CD8-positive, alpha-beta memory T cell (primary cell): ENCODE measurements around the gene NCAM1. TPM values are rescaled to one million over a fixed set of nuclear protein-coding genes. Genes with fewer than 3 reads are reported as not detected.

ENCODE experiments used
- CTCF ChIA-PET: fragments of 350-600 bp; sonication (Branson Sonifier 250); formaldehyde crosslinking; loops from one replicate; lab custom pipeline; 2021; ENCODE audit warnings: antibody characterized with exemption; lab: Charles Lee
- POLR2A ChIA-PET: fragments of 350-600 bp; sonication (Branson Sonifier 250); formaldehyde crosslinking; loops from one replicate; lab custom pipeline; 2021; ENCODE audit warnings: antibody characterized with exemption; lab: Charles Lee
- DNase-seq, 5 donors: peaks; one replicate each; pipeline versions ENCODE4 v3.0.0 to v3.0.0-alpha.2; 2020 to 2022; ENCODE audit warnings: mixed read lengths in 1 of 5
- H3K27ac ChIP-seq: one replicate; pipeline ENCODE4 v1.7.0; 2013; ENCODE audit warnings: low read depth, mild to moderate bottlenecking, low read length, moderate library complexity
- H3K27me3 ChIP-seq: 2 replicates; pipeline ENCODE4 v1.7.0; 2013; ENCODE audit warnings: low read length, mild to moderate bottlenecking; ENCODE audit not compliant: insufficient read depth, poor library complexity, severe bottlenecking
- H3K36me3 ChIP-seq: 2 replicates; pipeline ENCODE4 v1.7.0; 2013; ENCODE audit warnings: mild to moderate bottlenecking, low read length, moderate library complexity; ENCODE audit not compliant: insufficient read depth
- H3K4me1 ChIP-seq: 2 replicates; pipeline ENCODE4 v1.7.0; 2013; ENCODE audit warnings: mild to moderate bottlenecking, low read length, moderate library complexity; ENCODE audit not compliant: insufficient read depth
- H3K4me3 ChIP-seq: 2 replicates; pipeline ENCODE4 v1.7.0; 2013; ENCODE audit warnings: mild to moderate bottlenecking, low read length
- H3K9me3 ChIP-seq: 2 replicates; pipeline ENCODE4 v1.7.0; 2013; ENCODE audit warnings: mild to moderate bottlenecking, low read length
- H3K27ac Mint-ChIP-seq, 8 donors: one replicate each; pipeline ENCODE4 v1.8.0; 2020 to 2021; ENCODE audit warnings: mixed read lengths in 8 of 8, mild to moderate bottlenecking in 6 of 8, inconsistent platforms in 3 of 8, moderate library complexity in 3 of 8
- H3K27me3 Mint-ChIP-seq, 2 donors: one replicate each; pipeline ENCODE4 v1.8.0; 2020 to 2021; ENCODE audit warnings: mixed read lengths in 2 of 2, mild to moderate bottlenecking in 1 of 2, moderate library complexity in 1 of 2
- H3K36me3 Mint-ChIP-seq, 3 donors: one replicate each; pipeline ENCODE4 v1.8.0; 2020 to 2021; ENCODE audit warnings: mixed read lengths in 3 of 3, inconsistent platforms in 1 of 3, mild to moderate bottlenecking in 1 of 3
- H3K4me1 Mint-ChIP-seq, 3 donors: one replicate each; pipeline ENCODE4 v1.8.0; 2020 to 2021; ENCODE audit warnings: mixed read lengths in 3 of 3, inconsistent platforms in 1 of 3, mild to moderate bottlenecking in 1 of 3
- H3K4me3 Mint-ChIP-seq, 7 donors: one replicate each; pipeline ENCODE4 v1.8.0; 2020 to 2021; ENCODE audit warnings: mixed read lengths in 7 of 7, mild to moderate bottlenecking in 6 of 7, moderate library complexity in 4 of 7, inconsistent platforms in 2 of 7
- H3K9me3 Mint-ChIP-seq, 5 donors: one replicate each; pipeline ENCODE4 v1.8.0; 2020 to 2022; ENCODE audit warnings: mixed read lengths in 5 of 5, mild to moderate bottlenecking in 3 of 5, moderate library complexity in 2 of 5, inconsistent platforms in 1 of 5
- polyA plus RNA-seq: library from polyadenylated mRNA; unstranded; fragments of 300-500 nt; fragmentation: Illumina TruSeq; gene quantifications from one replicate; pipeline ENCODE4 v1.2.3, GENCODE V29; 2021
- total RNA-seq, 2 experiments: library from RNA; stranded (reverse); gene quantifications; one replicate each; pipeline ENCODE4 v1.2.3, GENCODE V29; 2021

The NCAM1 gene
- total and polyA plus RNA-seq, 3 experiments from 2014 or later: 0.16 to 1.7 TPM; not detected in 1

DNA sequence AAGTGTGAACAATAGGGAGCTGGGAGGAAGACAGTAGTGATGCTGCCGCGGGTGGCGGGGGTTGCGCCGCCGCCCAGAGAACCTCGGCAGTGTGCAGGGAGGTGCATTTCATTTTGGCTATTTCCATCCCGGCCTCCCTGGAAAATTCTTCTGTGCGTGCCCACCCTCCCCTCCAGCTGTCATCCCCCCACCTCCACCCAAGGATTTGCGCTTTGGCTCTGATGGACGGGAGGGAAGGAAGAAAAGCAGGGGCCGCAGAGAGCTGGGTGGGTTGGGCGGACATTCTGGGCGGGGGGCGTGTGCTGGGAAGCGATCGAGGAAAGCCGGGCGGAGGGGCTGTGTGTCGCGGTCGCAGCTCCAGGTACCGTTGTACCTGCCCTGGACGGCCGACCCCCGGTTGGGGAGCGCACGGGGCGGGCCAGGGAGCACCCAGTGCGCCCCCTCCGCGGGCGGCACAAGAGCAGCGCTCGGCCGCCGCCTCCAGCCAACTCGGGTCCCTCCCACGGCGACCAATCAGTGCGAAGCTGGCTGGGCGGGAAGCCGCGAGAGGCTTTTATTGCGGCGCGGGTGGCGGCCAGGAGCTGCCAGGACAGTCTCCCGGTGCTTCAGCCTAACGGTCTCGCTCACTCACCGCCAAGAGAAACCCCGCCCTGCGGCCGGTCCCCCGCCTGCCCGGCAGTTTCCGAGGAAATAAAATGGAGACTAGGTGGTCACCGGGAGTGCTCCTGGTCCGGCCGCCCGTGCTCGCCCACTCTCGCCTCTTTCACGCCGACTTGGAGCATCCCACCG is 1.6 kb downstream of the NCAM1 start:
- DNase-seq: no peak
- ChIA-PET POLR2A (no interaction called here), CTCF (no interaction called here)
- Histone ChIP-seq H3K27ac (no peak overlapping the region), H3K27me3 (peaks cover 18% of the 10 kb centered on the region), H3K9me3 (no peaks in the 10 kb centered on the region), H3K4me3 (peak overlapping the region; percentile 19), H3K36me3 (no peaks in the 10 kb centered on the region), H3K4me1 (no peaks in the 10 kb centered on the region)
- Mint-ChIP-seq H3K9me3 (no peaks in the 10 kb centered on the region), H3K36me3 (no peaks in the 10 kb centered on the region), H3K27ac (peak overlapping the region in 2 of 8 donors; percentile 51 to 63), H3K27me3 (peaks cover 37 to 69% of the 10 kb centered on the region in 2 donors), H3K4me1 (peaks cover 14 to 17% (median 16%) of the 10 kb centered on the region in 3 donors), H3K4me3 (peak overlapping the region; percentile 50 to 96 (median 84))

DNA sequence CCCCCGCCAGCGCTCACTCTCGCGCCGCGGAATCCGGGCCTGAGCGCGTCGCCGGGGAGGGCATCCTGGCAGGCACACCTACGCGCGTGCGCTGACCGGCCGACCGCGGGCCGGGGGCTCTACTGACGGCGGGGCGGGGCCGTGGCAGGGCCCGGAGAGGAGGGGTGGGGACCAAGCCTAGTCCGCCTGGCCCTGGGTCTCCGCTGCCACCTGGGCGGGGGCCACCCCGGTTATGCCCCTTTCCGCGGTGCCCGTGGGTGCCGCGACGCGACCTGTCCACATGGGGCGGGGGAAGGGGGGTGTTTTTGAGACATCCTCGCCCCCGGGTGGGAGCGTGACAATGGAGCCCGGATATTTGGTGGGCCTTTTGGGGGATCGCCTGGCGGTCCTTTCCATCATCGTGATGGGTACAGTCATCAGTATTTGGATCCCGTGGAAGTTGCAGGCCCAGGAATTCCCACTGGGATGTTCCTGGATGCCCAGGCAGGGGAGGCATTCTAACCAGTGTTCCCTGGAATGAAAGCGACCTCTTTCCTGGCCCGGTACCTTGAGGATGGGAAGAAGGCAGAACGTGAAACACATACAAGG is 2.2 kb downstream of the NCAM1 start:
- no peak for DNase-seq
- Mint-ChIP-seq H3K4me3 (peak overlapping the region; percentile 20 to 84 (median 58)), H3K9me3 (no peaks in the 10 kb centered on the region), H3K27me3 (peaks cover 38 to 62% of the 10 kb centered on the region in 2 donors), H3K27ac (no peak overlapping the region), H3K4me1 (peaks cover 14 to 17% (median 16%) of the 10 kb centered on the region in 3 donors), H3K36me3 (no peaks in the 10 kb centered on the region)
- no peaks in the 10 kb centered on the region for H3K36me3 ChIP-seq
- H3K9me3 ChIP-seq: no peaks in the 10 kb centered on the region
- ChIA-PET POLR2A (no interaction called here), CTCF (no interaction called here)
- no peaks in the 10 kb centered on the region for H3K4me1 ChIP-seq
- H3K27me3 ChIP-seq: peaks cover 18% of the 10 kb centered on the region
- no peak overlapping the region for H3K27ac ChIP-seq
- no peak overlapping the region for H3K4me3 ChIP-seq

DNA sequence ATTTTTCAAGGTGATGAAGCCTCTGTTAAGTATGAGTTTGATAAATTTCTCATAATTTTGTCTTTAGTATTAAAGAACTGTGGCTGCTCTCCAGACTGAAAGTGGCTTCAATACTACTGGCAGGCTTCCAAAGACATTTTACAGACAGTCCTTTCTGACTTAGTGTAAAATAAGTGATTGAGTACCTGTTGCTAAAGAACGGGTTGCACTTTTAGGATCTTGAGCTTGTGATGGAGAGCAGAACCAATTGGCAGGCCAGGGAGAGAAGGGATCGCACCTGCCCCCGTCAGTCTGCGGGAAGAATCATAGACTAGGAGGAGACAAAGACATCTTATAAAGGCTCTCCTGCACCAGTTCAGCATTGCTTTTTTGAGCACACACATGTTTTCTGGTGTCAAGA is 4.4 kb downstream of the NCAM1 start:
- H3K4me1 Mint-ChIP-seq: peaks cover 14 to 21% (median 17%) of the 10 kb centered on the region in 3 donors
- Histone ChIP-seq H3K4me3 (no peak overlapping the region), H3K27me3 (peaks cover 14% of the 10 kb centered on the region), H3K36me3 (no peaks in the 10 kb centered on the region), H3K9me3 (no peaks in the 10 kb centered on the region), H3K4me1 (no peaks in the 10 kb centered on the region), H3K27ac (no peak overlapping the region)
- DNase-seq: no peak
- peak overlapping the region in 2 of 8 donors; percentile 24 to 51 for H3K27ac Mint-ChIP-seq
- H3K36me3 Mint-ChIP-seq: no peaks in the 10 kb centered on the region
- POLR2A ChIA-PET: no interaction called here
- H3K27me3 Mint-ChIP-seq: peaks cover 20 to 50% of the 10 kb centered on the region in 2 donors
- peaks cover 0 to 3% (median 0%) of the 10 kb centered on the region in 5 donors for H3K9me3 Mint-ChIP-seq
- no peak overlapping the region for H3K4me3 Mint-ChIP-seq
- CTCF ChIA-PET: no interaction called here

DNA sequence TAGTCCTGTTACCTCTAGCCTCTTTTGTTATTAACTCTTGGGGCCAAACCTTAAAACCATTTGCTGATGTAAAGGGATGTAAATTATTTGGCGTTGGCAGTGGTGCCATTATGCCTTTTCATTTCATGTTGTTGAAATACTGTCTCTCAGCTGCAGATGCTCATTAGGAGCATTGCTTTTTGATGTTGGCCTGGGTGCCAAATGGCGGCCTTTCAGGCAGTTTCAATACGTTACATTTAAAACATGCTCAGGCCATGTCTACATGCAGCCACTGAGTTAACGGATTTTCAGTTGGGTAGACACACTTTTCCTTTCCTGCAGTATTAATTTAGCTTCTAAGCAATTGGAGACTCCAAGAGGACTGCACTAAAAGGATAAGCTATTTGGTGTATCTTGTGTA is 5.3 kb downstream of the NCAM1 start:
- Mint-ChIP-seq H3K27ac (no peak overlapping the region), H3K36me3 (no peaks in the 10 kb centered on the region), H3K9me3 (peaks cover 0 to 3% (median 0%) of the 10 kb centered on the region in 5 donors), H3K4me3 (no peak overlapping the region), H3K27me3 (peaks cover 12 to 42% of the 10 kb centered on the region in 2 donors), H3K4me1 (peaks cover 8 to 16% (median 8%) of the 10 kb centered on the region in 3 donors)
- DNase-seq: no peak
- H3K4me1 ChIP-seq: no peaks in the 10 kb centered on the region
- CTCF ChIA-PET: no interaction called here
- no peak overlapping the region for H3K4me3 ChIP-seq
- POLR2A ChIA-PET: no interaction called here
- H3K9me3 ChIP-seq: no peaks in the 10 kb centered on the region
- peaks cover 5% of the 10 kb centered on the region for H3K27me3 ChIP-seq
- H3K36me3 ChIP-seq: no peaks in the 10 kb centered on the region
- no peak overlapping the region for H3K27ac ChIP-seq

DNA sequence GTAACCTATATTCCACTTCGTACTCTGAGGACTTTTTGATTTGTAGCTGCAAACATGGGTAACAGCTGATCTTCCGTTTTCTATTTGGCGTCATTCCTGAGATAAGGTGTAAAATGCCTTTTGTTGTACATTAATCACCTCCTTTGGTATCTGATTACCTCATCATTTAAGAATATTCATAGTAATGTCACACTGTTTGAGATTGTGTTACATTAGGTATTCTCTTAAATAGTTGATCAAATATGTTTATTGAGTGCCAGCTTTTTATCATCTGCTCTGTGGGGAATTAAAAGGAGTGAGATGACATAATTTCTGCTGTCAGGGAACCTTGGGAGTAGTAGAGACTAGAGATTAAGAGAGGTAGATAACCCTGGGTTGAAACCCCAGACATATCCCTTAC is 5.9 kb downstream of the NCAM1 start:
- no peaks in the 10 kb centered on the region for H3K36me3 Mint-ChIP-seq
- H3K9me3 Mint-ChIP-seq: peaks cover 0 to 3% (median 0%) of the 10 kb centered on the region in 5 donors
- peaks cover 12 to 40% of the 10 kb centered on the region in 2 donors for H3K27me3 Mint-ChIP-seq
- peaks cover 5 to 14% (median 6%) of the 10 kb centered on the region in 3 donors for H3K4me1 Mint-ChIP-seq
- Histone ChIP-seq H3K27ac (no peak overlapping the region), H3K27me3 (peaks cover 3% of the 10 kb centered on the region), H3K4me1 (no peaks in the 10 kb centered on the region), H3K36me3 (no peaks in the 10 kb centered on the region), H3K9me3 (no peaks in the 10 kb centered on the region), H3K4me3 (no peak overlapping the region)
- no peak overlapping the region for H3K4me3 Mint-ChIP-seq
- no peak for DNase-seq
- ChIA-PET CTCF (no interaction called here), POLR2A (no interaction called here)
- H3K27ac Mint-ChIP-seq: no peak overlapping the region

- Histone ChIP-seq H3K4me3 (no peak overlapping the region), H3K27me3 (no peaks in the 10 kb centered on the region), H3K36me3 (no peaks in the 10 kb centered on the region), H3K9me3 (no peaks in the 10 kb centered on the region), H3K4me1 (no peaks in the 10 kb centered on the region), H3K27ac (no peak overlapping the region)
- no peak for DNase-seq
- peak overlapping the region in 3 of 8 donors; percentile 0 to 72 (median 16) for H3K27ac Mint-ChIP-seq
- POLR2A ChIA-PET: no interaction called here
- CTCF ChIA-PET: no interaction called here
- H3K36me3 Mint-ChIP-seq: no peaks in the 10 kb centered on the region
- peaks cover 10 to 28% of the 10 kb centered on the region in 2 donors for H3K27me3 Mint-ChIP-seq
- H3K9me3 Mint-ChIP-seq: peaks cover 0 to 3% (median 0%) of the 10 kb centered on the region in 5 donors
- peak overlapping the region in 1 of 7 donors; percentile 4 for H3K4me3 Mint-ChIP-seq
- H3K4me1 Mint-ChIP-seq: peaks cover 0 to 8% (median 0%) of the 10 kb centered on the region in 3 donors
These were observed 7.9 kb downstream of the NCAM1 start for GRCh38 chr11:112968941-112969713.

DNA sequence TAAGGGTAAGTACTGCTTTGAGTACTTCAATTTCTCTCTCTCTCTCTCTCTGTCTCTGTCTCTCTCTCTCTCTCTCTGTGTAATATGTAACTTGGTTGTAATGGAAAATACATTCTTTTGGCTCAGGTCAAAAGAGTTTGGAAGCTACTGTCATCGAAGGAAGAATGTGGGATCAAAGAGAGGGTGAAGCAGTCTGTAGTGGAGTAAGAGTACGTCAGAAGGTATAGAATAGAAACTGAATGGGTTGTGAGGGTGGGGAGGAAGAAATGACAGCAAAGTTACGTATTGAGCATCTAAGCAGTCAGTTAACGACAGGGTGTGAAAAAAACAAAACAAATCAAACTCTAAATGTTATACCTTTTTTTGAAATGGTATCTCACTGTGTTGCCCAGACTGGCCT is 10.0 kb downstream of the NCAM1 start:
- H3K27me3 ChIP-seq: no peaks in the 10 kb centered on the region
- H3K4me3 ChIP-seq: no peak overlapping the region
- peaks cover 5 to 15% of the 10 kb centered on the region in 2 donors for H3K27me3 Mint-ChIP-seq

More for the DNA sequence above, 10.0 kb downstream of the NCAM1 start:
- CTCF ChIA-PET: no interaction called here
- Histone ChIP-seq H3K36me3 (no peaks in the 10 kb centered on the region), H3K27ac (no peak overlapping the region), H3K4me1 (no peaks in the 10 kb centered on the region), H3K9me3 (no peaks in the 10 kb centered on the region)
- Mint-ChIP-seq H3K36me3 (no peaks in the 10 kb centered on the region), H3K4me3 (no peak overlapping the region), H3K4me1 (peaks cover 0 to 6% (median 0%) of the 10 kb centered on the region in 3 donors), H3K9me3 (peaks cover 0 to 3% (median 0%) of the 10 kb centered on the region in 5 donors), H3K27ac (no peak overlapping the region)
- no peak for DNase-seq
- POLR2A ChIA-PET: no interaction called here
